GM21447 (cell line): ENCODE results near the gene HRAS.

Experiments
- ATAC-seq: cut with Tn5 transposase; IDR thresholded peaks from one replicate; pipeline ENCODE4 v1.9.1; 2021; ENCODE audit not compliant: unreplicated experiment

The HRAS gene

DNA sequence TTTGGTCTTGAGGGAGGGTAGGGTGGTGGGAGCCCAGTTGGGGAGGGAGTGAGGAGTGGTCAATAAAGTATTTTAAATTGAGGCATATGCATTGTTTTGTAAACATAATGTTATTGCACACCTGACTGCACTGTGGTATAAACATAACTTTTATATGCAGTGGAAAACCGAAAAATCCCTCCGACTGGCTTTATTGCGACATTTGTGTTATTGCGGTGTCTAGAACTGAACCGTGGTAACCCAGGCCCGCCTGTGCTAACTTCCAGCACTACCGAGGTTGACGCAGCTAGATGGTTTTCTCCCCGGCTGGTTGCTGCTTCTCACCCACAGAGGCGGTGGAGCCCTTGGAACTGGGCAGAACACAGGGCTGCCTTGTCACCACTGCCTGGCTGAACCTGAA, 20.8 kb downstream of the HRAS start:
- ATAC-seq, result no peak

DNA sequence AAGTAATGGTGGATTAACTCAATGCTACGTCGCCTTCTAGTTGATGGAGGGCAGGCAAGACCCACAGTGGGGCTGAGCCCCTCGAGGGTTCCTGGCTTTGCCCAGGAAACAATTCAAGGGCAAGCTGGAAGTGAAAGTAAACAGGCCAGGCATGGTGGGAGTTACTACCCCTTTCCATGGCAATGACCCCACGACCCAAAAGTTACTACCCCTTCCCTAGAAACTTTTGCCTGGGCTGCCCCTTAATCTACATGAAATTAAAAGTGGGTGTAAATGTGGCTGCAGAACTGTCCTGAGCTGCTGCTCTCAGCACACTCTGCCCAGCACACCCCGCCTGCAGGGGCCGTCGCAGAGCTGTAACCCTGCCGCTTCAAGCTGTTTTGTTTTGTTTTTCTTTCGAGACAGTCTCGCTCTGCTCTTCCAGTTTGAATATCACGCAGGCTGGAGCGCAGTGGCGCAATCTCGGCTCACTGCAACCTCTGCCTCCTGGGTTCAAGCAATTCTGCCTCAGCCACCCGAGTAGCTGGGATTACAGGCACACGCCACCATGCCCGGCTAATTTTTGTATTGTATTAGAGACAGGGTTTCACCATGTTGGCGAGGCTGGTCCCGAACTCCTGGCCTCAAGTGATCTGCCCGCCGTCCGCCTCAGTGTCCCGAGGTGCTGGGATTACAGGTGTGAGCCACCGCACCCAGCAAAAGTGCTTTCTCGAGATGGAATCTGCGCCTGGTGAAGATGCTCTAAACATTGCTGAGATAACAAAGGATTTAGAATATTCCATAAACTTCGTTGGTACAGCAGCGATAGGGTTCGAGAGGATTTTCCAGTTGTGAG, 22.4 kb downstream of the HRAS start:
- ATAC-seq, result no peak

DNA sequence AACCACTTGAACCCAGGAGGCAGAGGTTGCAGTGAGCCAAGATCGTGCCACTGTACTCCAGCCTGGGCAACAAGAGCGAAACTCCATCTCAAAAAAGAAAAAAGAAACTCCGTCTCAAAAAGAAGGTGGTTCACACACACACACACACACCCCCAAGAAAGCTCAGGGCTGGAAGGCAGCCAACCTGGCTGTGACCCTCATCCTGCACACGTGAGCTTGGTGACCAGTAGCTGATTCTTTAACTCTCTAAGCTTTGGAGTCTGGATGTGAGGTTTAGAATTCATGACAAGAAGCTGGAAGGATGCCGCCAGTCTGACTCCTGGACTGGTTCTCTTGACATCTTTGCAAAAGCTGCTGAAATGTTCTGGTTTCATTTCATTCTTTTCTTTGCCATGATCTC, 26.4 kb downstream of the HRAS start:
- no peak for ATAC-seq

DNA sequence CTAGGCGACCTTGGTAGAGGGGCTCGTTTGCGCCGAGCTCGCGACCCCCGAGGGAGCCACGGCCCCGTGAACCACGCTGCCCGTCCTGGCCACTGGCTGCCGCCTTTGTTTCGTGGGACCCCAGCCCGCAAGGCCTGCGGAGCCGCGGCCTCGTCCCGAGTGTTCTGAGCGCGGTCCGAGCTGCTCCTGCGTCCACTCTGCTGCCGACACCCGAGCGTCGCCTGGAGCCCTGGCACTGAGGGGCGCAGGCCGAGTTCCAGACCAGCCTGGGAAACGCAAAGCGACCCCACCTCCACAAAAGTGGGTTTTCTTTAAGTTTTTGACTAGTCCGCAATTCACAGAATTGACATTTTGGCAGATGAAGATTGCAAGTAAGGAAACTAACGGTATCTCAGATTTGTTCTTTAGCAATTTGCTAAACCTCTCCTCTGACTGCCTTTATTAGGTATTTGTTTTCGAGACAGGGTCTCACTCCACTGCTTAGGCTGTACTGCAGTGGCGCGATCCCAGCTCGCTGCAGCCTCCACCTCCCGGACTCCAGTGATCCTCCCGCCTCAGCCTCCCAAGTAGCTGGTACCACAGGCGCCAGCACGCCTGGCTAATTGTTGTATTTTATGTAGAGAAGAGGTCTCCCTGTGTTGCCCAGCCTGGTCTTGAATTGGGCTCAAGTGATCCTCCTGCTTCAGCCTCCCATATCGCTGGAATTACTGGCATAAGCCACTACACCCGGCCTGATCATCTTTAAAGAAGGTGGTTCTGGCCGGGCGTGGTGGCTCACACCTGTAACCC, 27.5 kb downstream of the HRAS start:
- ATAC-seq, result no peak

DNA sequence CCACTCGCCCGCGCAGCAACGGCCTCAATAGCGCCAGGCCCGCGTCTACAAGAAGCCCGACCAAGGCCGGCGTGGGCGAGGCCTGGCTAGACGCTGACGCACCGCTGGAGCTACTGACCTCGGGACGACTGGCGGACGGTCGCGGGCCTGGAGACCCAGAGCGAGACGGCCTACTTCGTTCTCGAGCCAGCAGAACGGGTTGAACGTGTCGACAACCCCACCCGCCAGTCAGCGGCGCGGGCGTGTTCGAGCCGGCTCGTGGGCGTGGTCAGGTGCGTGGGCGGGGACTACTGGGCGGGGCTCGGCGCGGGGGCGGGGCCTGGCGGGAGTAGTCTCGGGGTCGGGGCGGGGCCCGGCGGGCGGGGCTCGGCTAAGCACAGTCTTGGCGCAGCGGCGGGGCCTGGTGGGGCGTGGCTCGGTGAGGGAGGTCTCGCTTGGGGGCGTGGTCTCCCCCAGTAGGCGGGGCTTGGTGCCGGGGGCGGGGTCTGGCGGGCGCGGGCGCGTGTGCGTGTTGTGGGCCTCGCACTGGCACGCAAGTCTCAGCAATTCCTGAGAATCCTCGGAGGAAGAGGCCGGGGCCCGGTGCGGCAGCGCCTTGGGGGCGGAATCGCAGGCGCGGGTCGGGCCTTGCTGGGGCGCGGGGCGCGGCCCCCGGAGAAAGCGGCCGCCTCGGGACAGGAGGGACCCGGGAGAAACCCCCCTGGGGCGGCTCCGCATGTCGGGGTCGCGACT, 28.2 kb downstream of the HRAS start, which contains the start of gene RNH1:
RNH1 (minus strand) TSS at position 248 of the 732 bp plus-strand sequence. CDS start 5,080 bp downstream, outside the sequence.
- peak; percentile 49 for ATAC-seq

DNA sequence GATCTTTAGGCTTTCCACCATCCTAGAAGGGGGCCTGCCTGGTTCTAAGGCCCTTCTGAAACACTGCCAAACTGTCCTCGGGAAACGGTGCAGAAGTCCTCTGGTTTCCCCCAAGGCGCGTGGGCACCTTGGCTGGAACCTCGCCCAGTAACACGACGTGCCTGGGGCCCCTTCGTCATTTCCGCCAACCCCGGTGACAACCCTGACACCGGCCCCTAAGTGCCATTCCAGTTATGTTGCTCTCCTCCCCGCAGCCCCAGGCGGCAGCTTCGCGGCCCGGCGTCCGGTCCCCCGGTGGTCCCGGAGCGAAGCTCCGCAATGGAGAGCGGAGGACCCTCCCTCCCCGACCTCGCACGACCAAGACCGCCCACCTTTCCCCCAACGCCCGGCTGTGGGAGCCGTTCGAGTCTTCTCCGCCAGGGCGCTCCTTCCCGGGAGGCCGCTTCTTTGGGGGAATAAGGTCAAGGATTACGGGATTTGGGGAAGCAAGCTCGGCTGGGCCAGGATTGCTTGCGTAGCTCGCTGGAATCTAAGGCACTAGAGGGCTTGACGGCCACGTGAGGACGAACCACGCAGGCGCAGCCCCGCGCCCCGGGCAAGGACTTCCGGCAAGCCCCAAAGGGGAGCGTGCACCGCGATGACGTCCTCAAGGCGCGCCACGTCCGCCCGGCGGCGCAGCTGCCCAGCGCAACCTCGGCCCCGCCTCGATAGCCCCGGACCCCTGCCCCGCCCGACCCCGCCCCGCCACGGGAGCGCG, 29.0 kb downstream of the HRAS start:
- peak; percentile 58 for ATAC-seq

DNA sequence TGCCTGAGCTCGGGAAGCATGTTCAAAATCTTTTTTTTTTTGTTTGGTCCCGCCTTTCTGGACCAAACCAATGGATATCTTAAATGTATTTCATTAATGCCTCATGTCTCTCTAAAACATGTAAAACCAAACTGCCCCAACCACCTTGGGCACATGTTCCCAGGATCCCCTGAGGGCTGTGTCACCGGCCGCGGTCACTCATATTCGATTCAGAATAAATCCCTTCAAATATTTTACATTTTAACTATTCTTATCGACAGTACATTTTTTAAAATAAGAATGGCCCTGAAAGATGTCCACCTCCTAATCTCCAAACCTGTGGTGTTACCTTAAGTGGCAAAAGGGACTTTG, 30.4 kb downstream of the HRAS start:
- ATAC-seq, result no peak

DNA sequence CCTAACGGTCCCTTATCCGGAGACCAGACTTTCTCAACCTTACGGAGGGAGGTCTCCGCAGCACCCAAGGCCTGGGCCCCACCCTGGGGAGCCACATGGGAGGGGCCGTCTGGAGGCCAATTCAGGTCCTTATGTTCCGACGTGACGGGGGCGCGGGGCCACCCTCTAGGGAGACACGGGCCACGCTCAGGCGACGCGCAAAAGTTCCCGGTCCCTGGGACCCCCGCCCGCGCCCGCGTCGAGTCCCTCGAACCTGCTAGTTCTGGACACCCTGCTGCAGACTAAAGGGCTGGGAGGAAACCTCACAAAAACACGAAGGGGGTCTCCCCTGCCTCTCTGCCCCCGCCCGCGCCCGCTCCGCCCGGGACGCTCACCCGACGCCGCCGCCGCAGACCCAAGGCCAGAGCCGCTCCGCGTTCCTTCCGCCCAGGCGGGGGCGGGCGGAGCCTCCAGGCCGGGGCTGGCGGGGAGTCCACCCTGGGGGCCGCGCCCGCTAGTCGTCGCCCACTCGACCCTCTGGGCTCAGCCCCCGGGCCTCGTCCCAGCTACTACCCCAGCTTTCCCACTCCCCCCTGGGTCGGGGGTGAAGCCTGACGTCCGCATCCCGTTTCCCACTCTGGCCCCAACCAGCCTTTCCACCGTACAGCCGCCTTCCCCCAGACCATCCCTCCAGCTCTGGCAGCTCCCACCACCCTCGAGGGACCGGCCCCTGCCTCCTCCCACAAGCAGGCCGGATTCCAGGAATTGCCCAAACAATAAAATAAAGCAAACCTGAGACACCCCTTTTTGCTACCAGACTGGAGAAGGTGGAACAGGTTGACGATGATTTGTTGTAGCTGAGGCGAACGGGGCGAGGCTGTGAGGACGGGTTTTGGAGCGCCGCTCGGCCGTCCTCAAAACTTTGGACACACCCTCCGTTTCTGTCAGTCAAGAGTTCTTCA, 31.1 kb downstream of the HRAS start:
- no peak for ATAC-seq

DNA sequence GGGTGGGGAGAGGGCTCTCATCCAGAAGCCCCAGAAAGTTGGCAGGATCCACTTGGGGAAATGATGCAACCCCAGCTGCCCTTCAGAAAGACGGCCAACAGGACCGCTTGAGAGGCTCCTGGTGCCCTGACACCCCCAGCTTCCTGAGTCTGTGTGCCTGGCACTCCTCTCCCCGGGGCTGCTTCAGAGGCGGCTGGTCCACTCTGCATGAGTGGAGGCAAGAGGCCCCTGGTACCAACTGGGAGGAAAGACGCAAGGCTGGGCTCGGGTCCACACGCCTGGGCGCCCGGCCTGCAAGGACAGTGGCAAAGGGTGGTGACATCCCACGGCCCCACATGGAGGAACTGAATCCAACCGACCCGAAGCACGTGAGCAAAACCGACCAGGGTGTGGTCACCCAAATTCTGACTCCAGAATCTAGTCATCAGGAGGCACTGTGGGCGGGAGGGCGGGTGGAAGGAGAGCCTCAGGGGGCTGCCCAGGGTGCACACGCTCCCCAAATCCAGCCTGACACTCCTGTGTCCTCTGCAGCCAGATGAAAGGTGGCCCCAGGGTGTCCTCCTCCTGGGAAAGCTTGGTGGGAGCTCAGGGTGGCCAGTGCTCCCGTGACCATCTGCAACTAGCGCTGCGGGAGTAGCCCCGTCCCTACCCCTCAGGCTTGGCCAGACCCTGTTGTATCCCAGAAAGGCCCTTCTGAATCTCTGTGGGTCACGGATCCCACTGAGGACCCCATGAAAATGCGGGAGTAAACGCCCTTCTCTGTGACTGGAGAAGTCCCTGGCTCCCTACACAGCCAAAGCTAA, 32.0 kb downstream of the HRAS start:
- ATAC-seq, result no peak

DNA sequence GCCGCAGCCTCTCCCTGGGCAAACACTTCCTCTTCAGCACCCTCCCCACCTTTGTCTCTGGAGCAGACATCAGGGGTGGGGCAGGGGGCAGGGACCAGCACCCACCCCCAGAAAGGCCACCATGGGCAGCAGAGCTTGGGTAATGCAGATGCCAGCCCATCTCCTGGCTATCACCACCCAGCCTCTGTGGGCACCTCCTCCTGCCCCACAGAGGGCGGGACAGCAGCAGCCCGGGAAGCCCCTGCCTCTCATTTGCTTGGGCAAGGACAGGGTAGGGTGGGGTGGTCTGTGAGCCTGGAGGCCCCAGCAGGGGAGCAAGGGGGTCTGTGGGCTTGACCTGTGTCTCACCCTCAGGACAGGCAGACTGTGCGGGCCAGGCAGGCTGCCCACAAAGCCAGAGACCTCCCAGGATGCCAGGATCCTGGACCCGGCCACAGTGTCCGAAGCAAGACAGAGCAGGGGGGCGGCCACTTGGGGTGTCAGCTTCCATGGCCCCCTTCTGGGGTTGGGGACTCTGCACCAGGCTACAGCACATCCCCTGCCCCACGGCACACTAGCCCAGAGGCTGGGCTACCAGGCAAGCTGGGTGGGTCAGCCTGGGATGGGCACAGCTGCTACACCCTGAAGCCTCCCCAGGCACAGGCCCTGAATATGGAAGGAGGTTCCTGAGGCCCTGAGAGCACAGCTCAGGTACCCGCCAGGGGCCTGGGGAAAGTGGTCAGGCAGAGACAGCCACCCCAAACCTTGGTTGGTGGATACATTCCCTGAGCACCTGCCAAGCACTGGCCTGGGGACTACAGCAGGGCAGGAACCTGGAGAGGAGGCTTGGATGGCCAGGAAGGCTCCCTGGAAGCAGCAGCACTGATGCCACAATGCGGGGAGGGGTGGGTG, 32.8 kb downstream of the HRAS start:
- ATAC-seq, result no peak

DNA sequence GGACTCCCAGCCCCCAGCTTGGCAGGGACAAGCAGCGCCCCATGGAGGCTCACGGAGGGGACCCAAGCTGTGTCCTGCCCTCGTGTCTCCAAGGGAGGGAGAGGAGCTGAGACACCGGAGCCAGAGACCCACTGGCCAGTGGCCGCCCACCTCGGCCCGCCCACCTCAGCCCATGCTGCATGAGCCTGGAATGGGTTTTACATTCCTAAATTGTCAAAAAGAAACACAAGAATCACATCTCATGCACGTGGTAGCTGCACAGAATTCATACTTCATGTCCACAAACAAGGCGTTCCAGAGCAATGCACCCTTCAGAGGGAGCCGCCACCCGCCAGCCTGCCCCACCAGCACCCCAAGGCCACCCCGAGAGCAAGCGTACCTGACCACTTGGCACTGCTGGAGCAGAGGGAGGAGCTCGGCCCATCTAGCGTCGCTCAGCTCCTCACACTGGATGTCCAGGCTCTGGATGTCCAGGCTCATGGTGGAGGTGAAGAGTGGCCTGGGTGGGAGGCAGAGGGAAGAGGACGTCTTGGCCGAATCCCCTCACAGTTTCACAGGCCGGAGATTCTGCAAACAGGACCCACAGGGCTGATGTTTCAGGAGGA, 33.6 kb downstream of the HRAS start:
- ATAC-seq, result no peak

DNA sequence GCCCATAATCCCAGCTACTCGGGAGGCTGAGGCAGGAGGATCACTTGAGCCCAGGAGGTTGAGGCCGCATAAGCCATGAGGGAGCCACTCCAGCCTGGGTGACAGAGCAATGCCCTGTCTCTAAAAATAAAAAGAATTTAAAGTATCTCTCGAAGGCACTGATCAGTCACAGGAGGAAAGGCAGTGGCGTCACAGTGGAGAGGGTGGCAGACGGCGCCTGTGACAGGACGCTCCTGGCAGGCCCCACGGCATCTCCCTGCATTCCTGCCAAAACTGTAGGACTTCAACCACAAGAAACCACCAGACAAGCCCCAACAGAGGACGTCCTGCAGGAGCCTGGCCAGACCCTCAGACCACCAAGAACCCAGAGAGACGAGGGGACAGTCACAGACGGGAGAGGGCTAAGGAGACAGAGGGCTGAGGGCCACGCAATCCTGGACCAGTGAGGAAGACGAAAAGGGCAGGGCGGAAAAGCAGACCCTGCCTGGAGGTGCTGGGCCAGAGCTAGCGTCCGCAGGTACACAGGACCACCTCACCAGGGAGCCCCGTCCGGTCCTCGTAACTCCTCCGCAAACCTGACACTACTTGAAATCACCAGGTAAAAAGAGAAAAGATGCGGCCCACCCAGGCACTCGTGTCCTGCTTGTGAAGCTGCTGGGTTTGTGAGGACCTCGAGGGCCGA, 34.2 kb downstream of the HRAS start:
- ATAC-seq, result no peak

DNA sequence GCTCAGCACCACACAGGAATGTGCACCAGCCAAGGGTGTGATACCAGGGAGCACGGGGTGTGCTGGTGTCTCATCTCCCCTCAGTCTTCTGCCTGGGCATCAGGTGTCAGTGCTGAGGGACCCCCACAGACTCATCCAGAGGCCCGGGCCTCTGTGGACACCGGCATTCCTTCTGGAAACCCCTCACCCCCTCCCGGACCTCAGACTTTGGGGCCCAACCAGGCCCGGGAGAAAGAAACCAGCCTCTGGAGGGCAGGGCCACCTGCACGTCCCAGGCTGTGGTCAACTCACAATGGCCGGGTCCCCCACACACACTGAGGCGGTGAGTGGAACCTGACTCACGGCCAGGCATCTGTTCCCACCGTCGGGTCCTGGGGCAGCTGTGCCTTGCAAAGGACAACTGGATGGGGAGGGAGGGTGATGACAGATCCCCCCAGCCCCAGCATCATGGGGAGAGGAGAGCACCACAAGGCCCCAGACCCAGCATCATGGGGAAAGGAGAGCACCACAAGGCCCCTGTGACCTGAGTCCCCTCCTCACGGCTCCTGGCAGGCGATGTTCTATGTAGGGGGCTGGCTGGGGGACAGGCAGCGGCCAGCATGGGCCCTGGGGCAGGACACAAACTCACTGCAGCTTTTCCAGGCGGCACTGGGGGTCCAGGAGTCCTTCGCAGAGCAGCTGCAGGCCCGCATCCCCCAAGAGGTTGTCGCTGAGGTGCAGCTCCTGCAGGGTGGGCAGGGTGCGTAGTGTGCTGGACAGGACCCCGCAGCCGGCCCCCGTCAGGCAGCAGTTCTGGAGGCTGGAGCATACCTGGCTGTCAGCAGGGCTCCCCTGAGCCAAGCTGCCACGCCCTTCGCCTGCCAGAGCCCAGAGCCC, 35.9 kb downstream of the HRAS start:
- ATAC-seq, result no peak

DNA sequence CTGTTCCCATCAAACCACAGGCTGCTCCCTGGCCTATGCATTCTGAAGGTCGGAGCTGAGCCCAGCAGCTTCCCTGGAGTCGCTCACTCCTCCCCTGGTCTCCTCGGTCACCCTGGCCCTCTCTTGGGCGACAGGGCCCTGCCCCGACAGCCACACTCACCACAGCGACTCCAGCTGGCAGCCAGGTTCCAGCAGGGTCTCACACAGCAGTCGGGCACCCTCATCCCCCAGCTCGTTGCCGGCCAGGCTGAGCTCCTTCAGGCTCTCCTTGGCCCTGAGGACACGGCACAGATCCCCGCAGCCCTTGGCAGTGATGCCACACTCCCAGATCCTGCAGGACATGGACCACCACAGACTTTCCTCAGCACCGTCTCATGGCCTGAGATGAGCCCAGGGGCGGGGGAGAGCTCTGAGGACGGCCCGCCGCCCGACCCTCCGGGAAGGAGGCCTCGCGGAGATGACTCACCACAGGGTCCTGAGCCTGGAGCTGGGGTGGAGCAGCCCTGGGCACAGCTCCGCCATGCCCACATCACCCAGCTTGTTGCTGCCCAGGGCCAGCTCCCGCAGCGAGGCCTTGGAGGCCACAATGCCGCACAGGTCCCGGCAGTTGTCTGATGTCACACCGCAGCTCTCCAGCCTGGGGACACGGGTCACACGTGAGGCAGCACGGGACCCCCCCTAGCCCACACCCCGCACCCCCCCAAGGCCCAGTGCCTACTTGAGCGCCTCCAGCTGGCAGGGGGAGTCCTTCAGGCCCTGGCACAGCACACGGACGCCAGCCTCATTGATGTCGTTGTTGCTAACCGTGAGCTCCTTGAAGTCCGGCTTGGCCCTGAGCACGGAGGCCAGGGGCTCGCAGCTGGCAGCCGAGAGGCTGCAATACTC, 36.8 kb downstream of the HRAS start:
- ATAC-seq, result no peak
